CD8-positive, alpha-beta memory T cell (primary cell): ENCODE measurements around the gene ZFP92. TPM values are rescaled to one million over a fixed set of nuclear protein-coding genes. Genes with fewer than 3 reads are reported as not detected.
"Not testable (repeated sequence)": the region's sequence is repeated elsewhere in the genome, so short reads cannot be mapped to it uniquely, and the experiment has no call there.

ENCODE experiments used
- CTCF ChIA-PET: fragments of 350-600 bp; sonication (Branson Sonifier 250); formaldehyde crosslinking; loops from one replicate; lab custom pipeline; 2021; ENCODE audit warnings: antibody characterized with exemption; lab: Charles Lee
- POLR2A ChIA-PET: fragments of 350-600 bp; sonication (Branson Sonifier 250); formaldehyde crosslinking; loops from one replicate; lab custom pipeline; 2021; ENCODE audit warnings: antibody characterized with exemption; lab: Charles Lee
- DNase-seq, 5 donors: peaks; one replicate each; pipeline versions ENCODE4 v3.0.0 to v3.0.0-alpha.2; 2020 to 2022; ENCODE audit warnings: mixed read lengths in 1 of 5
- H3K27ac ChIP-seq: one replicate; pipeline ENCODE4 v1.7.0; 2013; ENCODE audit warnings: low read depth, mild to moderate bottlenecking, low read length, moderate library complexity
- H3K27me3 ChIP-seq: 2 replicates; pipeline ENCODE4 v1.7.0; 2013; ENCODE audit warnings: low read length, mild to moderate bottlenecking; ENCODE audit not compliant: insufficient read depth, poor library complexity, severe bottlenecking
- H3K36me3 ChIP-seq: 2 replicates; pipeline ENCODE4 v1.7.0; 2013; ENCODE audit warnings: mild to moderate bottlenecking, low read length, moderate library complexity; ENCODE audit not compliant: insufficient read depth
- H3K4me1 ChIP-seq: 2 replicates; pipeline ENCODE4 v1.7.0; 2013; ENCODE audit warnings: mild to moderate bottlenecking, low read length, moderate library complexity; ENCODE audit not compliant: insufficient read depth
- H3K4me3 ChIP-seq: 2 replicates; pipeline ENCODE4 v1.7.0; 2013; ENCODE audit warnings: mild to moderate bottlenecking, low read length
- H3K9me3 ChIP-seq: 2 replicates; pipeline ENCODE4 v1.7.0; 2013; ENCODE audit warnings: mild to moderate bottlenecking, low read length
- H3K27ac Mint-ChIP-seq, 8 donors: one replicate each; pipeline ENCODE4 v1.8.0; 2020 to 2021; ENCODE audit warnings: mixed read lengths in 8 of 8, mild to moderate bottlenecking in 6 of 8, inconsistent platforms in 3 of 8, moderate library complexity in 3 of 8
- H3K27me3 Mint-ChIP-seq, 2 donors: one replicate each; pipeline ENCODE4 v1.8.0; 2020 to 2021; ENCODE audit warnings: mixed read lengths in 2 of 2, mild to moderate bottlenecking in 1 of 2, moderate library complexity in 1 of 2
- H3K36me3 Mint-ChIP-seq, 3 donors: one replicate each; pipeline ENCODE4 v1.8.0; 2020 to 2021; ENCODE audit warnings: mixed read lengths in 3 of 3, inconsistent platforms in 1 of 3, mild to moderate bottlenecking in 1 of 3
- H3K4me1 Mint-ChIP-seq, 3 donors: one replicate each; pipeline ENCODE4 v1.8.0; 2020 to 2021; ENCODE audit warnings: mixed read lengths in 3 of 3, inconsistent platforms in 1 of 3, mild to moderate bottlenecking in 1 of 3
- H3K4me3 Mint-ChIP-seq, 7 donors: one replicate each; pipeline ENCODE4 v1.8.0; 2020 to 2021; ENCODE audit warnings: mixed read lengths in 7 of 7, mild to moderate bottlenecking in 6 of 7, moderate library complexity in 4 of 7, inconsistent platforms in 2 of 7
- H3K9me3 Mint-ChIP-seq, 5 donors: one replicate each; pipeline ENCODE4 v1.8.0; 2020 to 2022; ENCODE audit warnings: mixed read lengths in 5 of 5, mild to moderate bottlenecking in 3 of 5, moderate library complexity in 2 of 5, inconsistent platforms in 1 of 5
- polyA plus RNA-seq: library from polyadenylated mRNA; unstranded; fragments of 300-500 nt; fragmentation: Illumina TruSeq; gene quantifications from one replicate; pipeline ENCODE4 v1.2.3, GENCODE V29; 2021
- total RNA-seq, 2 experiments: library from RNA; stranded (reverse); gene quantifications; one replicate each; pipeline ENCODE4 v1.2.3, GENCODE V29; 2021

Gene ZFP92
- total and polyA plus RNA-seq, 3 experiments from 2014 or later = 0.41 to 1.9 (median 1.7) TPM

GRCh38 chrX:153381684-153382532, 29.4 kb upstream of the ZFP92 start:
- peak in 1 of 5 donors; percentile 16 for DNase-seq
- no peaks in the 10 kb centered on the region for H3K36me3 ChIP-seq
- Mint-ChIP-seq H3K4me1 (no peaks in the 10 kb centered on the region), H3K36me3 (no peaks in the 10 kb centered on the region), H3K9me3 (no peaks in the 10 kb centered on the region), H3K27ac (no peak overlapping the region), H3K4me3 (no peak overlapping the region), H3K27me3 (peaks cover 0 to 3% of the 10 kb centered on the region in 2 donors)
- CTCF ChIA-PET = no interaction called here
- no peaks in the 10 kb centered on the region for H3K9me3 ChIP-seq
- POLR2A ChIA-PET = no interaction called here
- H3K27me3 ChIP-seq = no peaks in the 10 kb centered on the region
- H3K4me1 ChIP-seq = no peaks in the 10 kb centered on the region
- H3K4me3 ChIP-seq = no peak overlapping the region
- no peak overlapping the region for H3K27ac ChIP-seq

- no peak overlapping the region for H3K27ac ChIP-seq
- Mint-ChIP-seq H3K4me1 (no peaks in the 10 kb centered on the region), H3K27ac (no peak overlapping the region), H3K36me3 (no peaks in the 10 kb centered on the region), H3K9me3 (no peaks in the 10 kb centered on the region), H3K4me3 (no peak overlapping the region), H3K27me3 (no peaks in the 10 kb centered on the region)
- ChIA-PET POLR2A (no interaction called here), CTCF (no interaction called here)
- H3K4me1 ChIP-seq = no peaks in the 10 kb centered on the region
- no peak for DNase-seq
- H3K36me3 ChIP-seq = no peaks in the 10 kb centered on the region
- H3K27me3 ChIP-seq = no peaks in the 10 kb centered on the region
- H3K4me3 ChIP-seq = no peak overlapping the region
- H3K9me3 ChIP-seq = no peaks in the 10 kb centered on the region
These were observed 28.4 kb upstream of the ZFP92 start for GRCh38 chrX:153382563-153383482.

- ChIA-PET CTCF (no interaction called here), POLR2A (no interaction called here)
- no peak for DNase-seq
- Mint-ChIP-seq H3K36me3 (no peaks in the 10 kb centered on the region), H3K4me1 (no peaks in the 10 kb centered on the region), H3K27ac (no peak overlapping the region), H3K27me3 (no peaks in the 10 kb centered on the region), H3K9me3 (no peaks in the 10 kb centered on the region), H3K4me3 (no peak overlapping the region)
- no peaks in the 10 kb centered on the region for H3K9me3 ChIP-seq
- H3K4me3 ChIP-seq = no peak overlapping the region
- H3K36me3 ChIP-seq = no peaks in the 10 kb centered on the region
- H3K4me1 ChIP-seq = no peaks in the 10 kb centered on the region
- no peak overlapping the region for H3K27ac ChIP-seq
- no peaks in the 10 kb centered on the region for H3K27me3 ChIP-seq
These were observed 26.9 kb upstream of the ZFP92 start for GRCh38 chrX:153384390-153384789.

- H3K27me3 Mint-ChIP-seq, H3K4me1 Mint-ChIP-seq, H3K27ac Mint-ChIP-seq, POLR2A ChIA-PET, H3K27me3 ChIP-seq, H3K4me1 ChIP-seq, H3K36me3 ChIP-seq, H3K9me3 ChIP-seq, H3K4me3 ChIP-seq, DNase-seq, H3K27ac ChIP-seq, H3K4me3 Mint-ChIP-seq, H3K9me3 Mint-ChIP-seq, CTCF ChIA-PET, H3K36me3 Mint-ChIP-seq: not testable (repeated sequence)
These were observed 26.3 kb upstream of the ZFP92 start for GRCh38 chrX:153384973-153385372.

GRCh38 chrX:153386097-153386496, 25.2 kb upstream of the ZFP92 start:
- Histone ChIP-seq H3K36me3 (no peaks in the 10 kb centered on the region), H3K27me3 (no peaks in the 10 kb centered on the region), H3K27ac (no peak overlapping the region), H3K4me1 (no peaks in the 10 kb centered on the region), H3K4me3 (no peak overlapping the region), H3K9me3 (no peaks in the 10 kb centered on the region)
- no peaks in the 10 kb centered on the region for H3K9me3 Mint-ChIP-seq
- H3K27me3 Mint-ChIP-seq = no peaks in the 10 kb centered on the region
- H3K36me3 Mint-ChIP-seq = no peaks in the 10 kb centered on the region
- H3K4me1 Mint-ChIP-seq = no peaks in the 10 kb centered on the region
- no peak overlapping the region for H3K27ac Mint-ChIP-seq
- CTCF ChIA-PET = no interaction called here
- POLR2A ChIA-PET = no interaction called here
- H3K4me3 Mint-ChIP-seq = no peak overlapping the region
- DNase-seq = no peak

GRCh38 chrX:153387345-153387744, 23.9 kb upstream of the ZFP92 start:
- H3K27me3 Mint-ChIP-seq = no peaks in the 10 kb centered on the region
- Histone ChIP-seq H3K36me3 (no peaks in the 10 kb centered on the region), H3K27ac (no peak overlapping the region), H3K4me3 (no peak overlapping the region), H3K27me3 (no peaks in the 10 kb centered on the region), H3K4me1 (no peaks in the 10 kb centered on the region), H3K9me3 (no peaks in the 10 kb centered on the region)
- no peaks in the 10 kb centered on the region for H3K4me1 Mint-ChIP-seq
- no peak overlapping the region for H3K4me3 Mint-ChIP-seq
- ChIA-PET CTCF (no interaction called here), POLR2A (no interaction called here)
- H3K9me3 Mint-ChIP-seq = no peaks in the 10 kb centered on the region
- DNase-seq = no peak
- no peaks in the 10 kb centered on the region for H3K36me3 Mint-ChIP-seq
- peak overlapping the region in 1 of 8 donors; percentile 75 for H3K27ac Mint-ChIP-seq

GRCh38 chrX:153387987-153388721, 23.1 kb upstream of the ZFP92 start:
- no peaks in the 10 kb centered on the region for H3K27me3 Mint-ChIP-seq
- Histone ChIP-seq H3K4me3 (no peak overlapping the region), H3K9me3 (no peaks in the 10 kb centered on the region), H3K4me1 (no peaks in the 10 kb centered on the region), H3K27ac (no peak overlapping the region), H3K36me3 (no peaks in the 10 kb centered on the region), H3K27me3 (no peaks in the 10 kb centered on the region)
- POLR2A ChIA-PET = no interaction called here
- no peak for DNase-seq
- no peaks in the 10 kb centered on the region for H3K9me3 Mint-ChIP-seq
- no peaks in the 10 kb centered on the region for H3K4me1 Mint-ChIP-seq
- H3K27ac Mint-ChIP-seq = no peak overlapping the region
- CTCF ChIA-PET = no interaction called here
- H3K4me3 Mint-ChIP-seq = no peak overlapping the region
- no peaks in the 10 kb centered on the region for H3K36me3 Mint-ChIP-seq
